H9 (cell line): Measurements from ENCODE around the gene C2orf68. TPM values are rescaled to one million over a fixed set of nuclear protein-coding genes. Genes with fewer than 3 reads are reported as not detected.
A peak's percentile ranks its signal among the peaks of the same experiment; 100 is the strongest.

Source experiments
- DNase-seq: peaks from one replicate; pipeline ENCODE4 v3.0.0-alpha.2; 2017
- H2AFZ ChIP-seq: one replicate; pipeline ENCODE4 v1.6.1; 2013; ENCODE audit warnings: mild to moderate bottlenecking, low read length, control low read depth, moderate library complexity
- H2AK5ac ChIP-seq: 2 replicates; pipeline ENCODE4 v1.6.1; 2013; ENCODE audit warnings: low read length, control low read depth, mixed read lengths; ENCODE audit not compliant: insufficient read length
- H2BK120ac ChIP-seq: one replicate; pipeline ENCODE4 v1.6.1; 2013; ENCODE audit warnings: low read depth, mild to moderate bottlenecking, low read length, control low read depth, inconsistent platforms; ENCODE audit not compliant: poor library complexity, severe bottlenecking
- H2BK12ac ChIP-seq: 2 replicates; pipeline ENCODE4 v1.6.1; 2013; ENCODE audit warnings: low read length, control low read depth, mixed read lengths, low read depth; ENCODE audit not compliant: insufficient read length
- H2BK15ac ChIP-seq: 2 replicates; pipeline ENCODE4 v1.6.1; 2013; ENCODE audit warnings: low read depth, low read length, control low read depth
- H2BK20ac ChIP-seq: one replicate; pipeline ENCODE4 v1.6.1; 2013; ENCODE audit warnings: low read depth, mild to moderate bottlenecking, low read length, control low read depth, inconsistent platforms; ENCODE audit not compliant: poor library complexity, severe bottlenecking
- H2BK5ac ChIP-seq: 2 replicates; pipeline ENCODE4 v1.6.1; 2013; ENCODE audit warnings: low read length, control low read depth, mixed read lengths; ENCODE audit not compliant: insufficient read length
- H3K14ac ChIP-seq: 2 replicates; pipeline ENCODE4 v1.6.1; 2013; ENCODE audit warnings: low read length, control low read depth; ENCODE audit not compliant: insufficient read depth
- H3K18ac ChIP-seq: 2 replicates; pipeline ENCODE4 v1.6.1; 2013; ENCODE audit warnings: low read depth, mild to moderate bottlenecking, mixed read lengths, low read length, control low read depth; ENCODE audit not compliant: insufficient read length
- H3K23ac ChIP-seq: 2 replicates; pipeline ENCODE4 v1.6.1; 2013; ENCODE audit warnings: low read length, control low read depth, mixed read lengths, low read depth; ENCODE audit not compliant: insufficient read length
- H3K23me2 ChIP-seq: 2 replicates; pipeline ENCODE4 v1.6.1; 2013; ENCODE audit warnings: low read depth, mild to moderate bottlenecking, mixed read lengths, low read length, control low read depth; ENCODE audit not compliant: insufficient read length, poor library complexity, severe bottlenecking
- H3K27ac ChIP-seq: 2 replicates; pipeline ENCODE4 v1.5.1; 2013; ENCODE audit warnings: low read length, control low read depth, mixed read lengths, low read depth; ENCODE audit not compliant: insufficient read length
- H3K27me3 ChIP-seq: 2 replicates; pipeline ENCODE4 v1.6.1; 2013; ENCODE audit warnings: low read length, control low read depth, inconsistent platforms; ENCODE audit not compliant: insufficient read depth
- H3K4ac ChIP-seq: 2 replicates; pipeline ENCODE4 v1.6.1; 2013; ENCODE audit warnings: low read depth, mild to moderate bottlenecking, control low read depth, inconsistent platforms, low read length, moderate library complexity
- H3K4me1 ChIP-seq: 2 replicates; pipeline ENCODE4 v1.6.1; 2013; ENCODE audit warnings: low read length, control low read depth, inconsistent platforms; ENCODE audit not compliant: insufficient read depth
- H3K4me2 ChIP-seq: 2 replicates; pipeline ENCODE4 v1.6.1; 2013; ENCODE audit warnings: low read length, control low read depth, mixed read lengths; ENCODE audit not compliant: insufficient read length, insufficient read depth
- H3K56ac ChIP-seq: 2 replicates; pipeline ENCODE4 v1.6.1; 2013; ENCODE audit warnings: low read depth, mild to moderate bottlenecking, mixed read lengths, low read length, control low read depth; ENCODE audit not compliant: insufficient read length
- H3K79me1 ChIP-seq: 2 replicates; pipeline ENCODE4 v1.6.1; 2013; ENCODE audit warnings: low read depth, mild to moderate bottlenecking, moderate library complexity, low read length, control low read depth, inconsistent platforms; ENCODE audit not compliant: insufficient read depth, poor library complexity, severe bottlenecking
- H3K79me2 ChIP-seq: 2 replicates; pipeline ENCODE4 v1.6.1; 2013; ENCODE audit warnings: low read length, control low read depth, inconsistent platforms; ENCODE audit not compliant: insufficient read depth
- H3K9ac ChIP-seq: 2 replicates; pipeline ENCODE4 v1.6.1; 2013; ENCODE audit warnings: low read length, control low read depth, mixed read lengths; ENCODE audit not compliant: insufficient read length; ENCODE audit errors: extremely low read depth
- H3K9me3 ChIP-seq: one replicate; pipeline ENCODE4 v1.6.1; 2013; ENCODE audit warnings: low read depth, low read length, inconsistent platforms; ENCODE audit not compliant: control insufficient read depth
- H3T11ph ChIP-seq: one replicate; pipeline ENCODE4 v1.6.1; 2013; ENCODE audit warnings: mild to moderate bottlenecking, low read length, control low read depth, inconsistent platforms
- H4K20me1 ChIP-seq: one replicate; pipeline ENCODE4 v1.6.1; 2013; ENCODE audit not compliant: control insufficient read depth, insufficient read length, insufficient read depth
- H4K5ac ChIP-seq: 2 replicates; pipeline ENCODE4 v1.6.1; 2013; ENCODE audit warnings: low read depth, mild to moderate bottlenecking, mixed read lengths, low read length, control low read depth; ENCODE audit not compliant: insufficient read length
- H4K8ac ChIP-seq: replicated peaks from 2 replicates; pipeline ENCODE4 v1.6.1; 2013; ENCODE audit warnings: low read length, control low read depth, mixed read lengths, low read depth; ENCODE audit not compliant: insufficient read length
- H4K91ac ChIP-seq: 2 replicates; pipeline ENCODE4 v1.6.1; 2013; ENCODE audit warnings: low read depth, mild to moderate bottlenecking, moderate library complexity, mixed read lengths, low read length, control low read depth; ENCODE audit not compliant: insufficient read length
- H3K27ac Mint-ChIP-seq, 3 experiments: 2 replicates in 2 of 3; 3 replicates in 1 of 3; pipeline ENCODE4 v1.8.0; 2020 to 2021; ENCODE audit warnings: mixed read lengths in 3 of 3, mild to moderate bottlenecking in 1 of 3, moderate library complexity in 1 of 3
- H3K27me3 Mint-ChIP-seq: 2 replicates; pipeline ENCODE4 v1.8.0; 2021; ENCODE audit warnings: low read depth, mild to moderate bottlenecking, moderate library complexity, mixed read lengths
- H3K36me3 Mint-ChIP-seq, 3 experiments: 2 replicates in 2 of 3; 3 replicates in 1 of 3; pipeline ENCODE4 v1.8.0; 2020 to 2021; ENCODE audit warnings: low read depth in 3 of 3, mixed read lengths in 3 of 3; ENCODE audit not compliant: insufficient read depth in 1 of 3
- H3K4me1 Mint-ChIP-seq, 2 experiments: 2 replicates each; pipeline ENCODE4 v1.8.0; 2020; ENCODE audit warnings: mixed read lengths in 2 of 2
- H3K4me3 Mint-ChIP-seq, 2 experiments: 2 replicates in 1 of 2; 3 replicates in 1 of 2; pipeline ENCODE4 v1.8.0; 2020 to 2021; ENCODE audit warnings: mild to moderate bottlenecking in 2 of 2, mixed read lengths in 2 of 2, moderate library complexity in 1 of 2
- H3K9me3 Mint-ChIP-seq, 2 experiments: 2 replicates in 1 of 2; 3 replicates in 1 of 2; pipeline ENCODE4 v1.8.0; 2020; ENCODE audit warnings: mild to moderate bottlenecking in 2 of 2, mixed read lengths in 2 of 2, moderate library complexity in 1 of 2
- whole genome bisulfite sequencing: extraction: QIAGEN DNeasy Blood & Tissue Kit; methylation state at CpG from one replicate; pipeline ENCODE4 v1.1.7; 2013; ENCODE audit warnings: missing lambda C conversion rate, low lambda C conversion rate, mixed read lengths; ENCODE audit not compliant: insufficient read length; ENCODE audit errors: extremely low coverage; 5-methylcytosine and 5-hydroxymethylcytosine counted together
- total RNA-seq: library from RNA; stranded (reverse); gene quantifications from 2 replicates; pipeline ENCODE4 v1.2.1, GENCODE V29; 2021
- TF ChIP-seq, protein P1 (sequence below): fragments of 200-600 bp; sonication (generic); conservative IDR thresholded peaks from 3 replicates; pipeline ENCODE4 v1.8.0; 2021; ENCODE audit warnings: antibody characterized with exemption, mild to moderate bottlenecking

Gene C2orf68
- total RNA-seq, 1 experiment from 2014 or later, result 39.6 TPM

DNA sequence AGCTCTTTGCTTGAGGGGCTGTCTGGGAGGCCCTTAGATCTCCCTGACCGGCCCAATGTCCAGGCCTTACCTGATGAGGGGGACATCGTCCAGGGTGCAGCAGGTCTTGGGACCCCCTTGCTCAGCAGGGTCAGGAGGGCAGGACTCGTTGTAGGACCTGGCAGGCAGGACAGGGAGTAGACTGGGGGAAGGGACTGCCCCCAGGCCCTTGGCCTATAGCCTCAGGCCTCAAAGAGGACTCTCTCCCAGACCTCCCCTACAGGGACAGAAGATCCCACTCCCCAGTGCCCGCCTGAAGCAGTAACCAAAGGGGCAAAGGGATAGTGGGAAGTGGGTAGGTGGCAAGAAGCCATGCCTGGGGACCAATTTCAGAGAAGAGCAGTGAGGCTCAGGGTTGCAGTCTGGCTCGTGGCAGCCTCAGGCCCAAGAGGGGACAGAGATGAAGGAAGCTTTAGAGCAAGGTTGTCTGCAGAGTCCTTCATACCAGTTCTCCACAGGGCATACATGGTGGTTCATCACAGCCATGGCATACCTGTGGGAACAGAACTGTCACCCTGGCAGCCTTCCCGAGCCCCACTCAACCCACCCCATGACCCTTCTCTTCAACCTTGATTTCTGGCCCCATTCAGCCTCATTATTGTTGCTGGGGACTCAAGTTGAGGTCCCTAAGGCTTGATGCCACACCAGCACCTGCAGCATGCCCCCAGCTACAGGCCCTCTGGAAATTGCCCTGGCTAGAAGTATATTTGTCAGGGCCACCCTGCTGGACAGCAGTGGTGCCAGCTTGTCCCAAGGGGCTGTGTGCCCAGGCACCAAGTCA is 10.7 kb downstream of the C2orf68 start:
- Histone ChIP-seq H3K4ac (no peak overlapping the region), H4K5ac (no peak overlapping the region), H3K79me2 (no peaks in the 10 kb centered on the region), H2AK5ac (no peak overlapping the region), H3K23me2 (peaks cover 5% of the 10 kb centered on the region), H3K9ac (no peak overlapping the region), H3K56ac (no peak overlapping the region), H4K8ac (no peak overlapping the region), H4K20me1 (no peaks in the 10 kb centered on the region), H3T11ph (no peak overlapping the region), H2AFZ (no peak overlapping the region), H3K27ac (no peak overlapping the region), H3K9me3 (no peaks in the 10 kb centered on the region), H3K27me3 (no peaks in the 10 kb centered on the region), H3K14ac (no peak overlapping the region), H3K4me2 (peak overlapping the region; percentile 59), H3K4me1 (peaks cover 3% of the 10 kb centered on the region; the same call in 1 of the 2 replicates), H3K23ac (no peak overlapping the region), H2BK12ac (no peak overlapping the region), H2BK15ac (no peak overlapping the region), H4K91ac (no peak overlapping the region), H2BK120ac (no peak overlapping the region), H3K79me1 (no peaks in the 10 kb centered on the region), H3K18ac (no peak overlapping the region), H2BK20ac (no peak overlapping the region), H2BK5ac (no peak overlapping the region)
- no CpG with 5 or more reads among the region's 6 CpGs for WGBS
- H3K4me3 Mint-ChIP-seq, result peak overlapping the region; percentile 83 to 88
- H3K27me3 Mint-ChIP-seq, result no peaks in the 10 kb centered on the region
- peaks cover 23 to 28% of the 10 kb centered on the region in 2 experiments for H3K4me1 Mint-ChIP-seq
- DNase-seq, result no peak
- H3K36me3 Mint-ChIP-seq, result peaks cover 0 to 24% (median 23%) of the 10 kb centered on the region in 3 experiments; a peak in 5 of 7 replicates
- TF ChIP-seq, protein P1, sequence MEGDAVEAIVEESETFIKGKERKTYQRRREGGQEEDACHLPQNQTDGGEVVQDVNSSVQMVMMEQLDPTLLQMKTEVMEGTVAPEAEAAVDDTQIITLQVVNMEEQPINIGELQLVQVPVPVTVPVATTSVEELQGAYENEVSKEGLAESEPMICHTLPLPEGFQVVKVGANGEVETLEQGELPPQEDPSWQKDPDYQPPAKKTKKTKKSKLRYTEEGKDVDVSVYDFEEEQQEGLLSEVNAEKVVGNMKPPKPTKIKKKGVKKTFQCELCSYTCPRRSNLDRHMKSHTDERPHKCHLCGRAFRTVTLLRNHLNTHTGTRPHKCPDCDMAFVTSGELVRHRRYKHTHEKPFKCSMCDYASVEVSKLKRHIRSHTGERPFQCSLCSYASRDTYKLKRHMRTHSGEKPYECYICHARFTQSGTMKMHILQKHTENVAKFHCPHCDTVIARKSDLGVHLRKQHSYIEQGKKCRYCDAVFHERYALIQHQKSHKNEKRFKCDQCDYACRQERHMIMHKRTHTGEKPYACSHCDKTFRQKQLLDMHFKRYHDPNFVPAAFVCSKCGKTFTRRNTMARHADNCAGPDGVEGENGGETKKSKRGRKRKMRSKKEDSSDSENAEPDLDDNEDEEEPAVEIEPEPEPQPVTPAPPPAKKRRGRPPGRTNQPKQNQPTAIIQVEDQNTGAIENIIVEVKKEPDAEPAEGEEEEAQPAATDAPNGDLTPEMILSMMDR, result no peak
- H3K9me3 Mint-ChIP-seq, result no peaks in the 10 kb centered on the region
- H3K27ac Mint-ChIP-seq, result no peak overlapping the region
